ENCODE results near the gene NRL.

DNA sequence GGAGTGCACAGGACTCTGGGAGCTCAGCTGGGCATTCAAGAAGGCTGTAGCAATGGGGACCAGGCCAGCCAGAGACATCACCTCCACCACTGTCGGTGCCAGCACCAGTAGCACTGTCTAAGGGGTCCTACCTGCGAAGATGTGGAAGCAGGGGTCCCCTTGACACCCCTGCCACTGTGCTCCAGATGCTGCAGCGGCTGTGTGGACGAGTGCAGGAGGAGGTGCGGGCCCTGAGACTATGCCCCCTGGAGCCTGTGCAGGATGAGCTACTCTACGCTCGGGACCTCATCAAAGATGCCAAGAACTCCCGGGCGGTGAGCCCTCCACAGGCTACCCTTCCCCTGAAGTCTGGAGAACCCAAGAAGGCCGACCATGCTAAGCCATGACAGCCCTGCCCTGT is 54.3 kb downstream of the NRL start:
- TF ChIP-seq, protein P1, sequence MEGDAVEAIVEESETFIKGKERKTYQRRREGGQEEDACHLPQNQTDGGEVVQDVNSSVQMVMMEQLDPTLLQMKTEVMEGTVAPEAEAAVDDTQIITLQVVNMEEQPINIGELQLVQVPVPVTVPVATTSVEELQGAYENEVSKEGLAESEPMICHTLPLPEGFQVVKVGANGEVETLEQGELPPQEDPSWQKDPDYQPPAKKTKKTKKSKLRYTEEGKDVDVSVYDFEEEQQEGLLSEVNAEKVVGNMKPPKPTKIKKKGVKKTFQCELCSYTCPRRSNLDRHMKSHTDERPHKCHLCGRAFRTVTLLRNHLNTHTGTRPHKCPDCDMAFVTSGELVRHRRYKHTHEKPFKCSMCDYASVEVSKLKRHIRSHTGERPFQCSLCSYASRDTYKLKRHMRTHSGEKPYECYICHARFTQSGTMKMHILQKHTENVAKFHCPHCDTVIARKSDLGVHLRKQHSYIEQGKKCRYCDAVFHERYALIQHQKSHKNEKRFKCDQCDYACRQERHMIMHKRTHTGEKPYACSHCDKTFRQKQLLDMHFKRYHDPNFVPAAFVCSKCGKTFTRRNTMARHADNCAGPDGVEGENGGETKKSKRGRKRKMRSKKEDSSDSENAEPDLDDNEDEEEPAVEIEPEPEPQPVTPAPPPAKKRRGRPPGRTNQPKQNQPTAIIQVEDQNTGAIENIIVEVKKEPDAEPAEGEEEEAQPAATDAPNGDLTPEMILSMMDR (IDR thresholded peaks at IDR 0.05; ENCODE audit: extremely low read depth in 1 of 2, insufficient read depth in 1 of 2, low read depth in 1 of 2, low read length in 2 of 2) = no peak
- TF ChIP-seq POLR2AphosphoS5 (IDR thresholded peaks at IDR 0.05; ENCODE audit: insufficient read depth, low read depth, low read length) (no peak), POLR2A (IDR thresholded peaks at IDR 0.05; ENCODE audit: low read depth, low read length) (no peak), EZH2 (IDR thresholded peaks at IDR 0.05; ENCODE audit: borderline replicate concordance, low read depth, low read length, severe bottlenecking) (no peak), FOS (IDR thresholded peaks at IDR 0.05; ENCODE audit: borderline replicate concordance, insufficient read depth, low read length) (no peak), MYC (IDR thresholded peaks at IDR 0.05; ENCODE audit: low read depth, low read length) (no peak)
- TF ChIP-seq, protein P2, sequence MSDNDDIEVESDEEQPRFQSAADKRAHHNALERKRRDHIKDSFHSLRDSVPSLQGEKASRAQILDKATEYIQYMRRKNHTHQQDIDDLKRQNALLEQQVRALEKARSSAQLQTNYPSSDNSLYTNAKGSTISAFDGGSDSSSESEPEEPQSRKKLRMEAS (IDR thresholded peaks at IDR 0.05; ENCODE audit: insufficient read depth, insufficient read length) = no peak

All from endothelial cell of umbilical vein (primary cell).